ENCODE data around the gene CFAP74. TPM values are rescaled to one million over a fixed set of nuclear protein-coding genes. Genes with fewer than 3 reads are reported as not detected.

Gene CFAP74
- total and polyA plus RNA-seq, 2 of the 4 experiments (the other 2 are of a cell fraction): not detected

- H2BK20ac ChIP-seq (ENCODE audit: low read depth, low read length): no peak overlapping the region
- no peaks in the 10 kb centered on the region for H3K79me1 ChIP-seq (ENCODE audit: low read depth in 1 of 2, low read length in 2 of 2)
- no peak overlapping the region for H4K5ac ChIP-seq (ENCODE audit: low read depth, low read length)
- ATAC-seq (ENCODE audit: low read depth) (no peak), DNase-seq (no peak)
- no peak overlapping the region for H2AK9ac ChIP-seq (replicated peaks; ENCODE audit: low read depth, low read length, poor library complexity)
- intact Hi-C loops (cut with micrococcal nuclease) (no loop called here), dilution Hi-C loops (cut with HindIII; ENCODE audit: low sequenced_read_pairs, unreplicated experiment) (no loop called here), in situ Hi-C loops (cut with MboI; ENCODE audit: low sequenced_read_pairs) (no loop called here)
- H3K4me2 ChIP-seq (ENCODE audit: low read depth, low read length): no peak overlapping the region
- H3K9me3 ChIP-seq (ENCODE audit: control insufficient read depth, insufficient read depth, low read length): no peaks in the 10 kb centered on the region
- no peak overlapping the region for H3K56ac ChIP-seq (ENCODE audit: extremely low read depth, insufficient read depth, low read length)
- no peak for TF ChIP-seq POLR2A (IDR thresholded peaks at IDR 0.05; ENCODE audit: low read depth, low read length)
- no peak for TF ChIP-seq RAD21 (IDR thresholded peaks at IDR 0.05; ENCODE audit: low read length)
- TF ChIP-seq, protein P1, sequence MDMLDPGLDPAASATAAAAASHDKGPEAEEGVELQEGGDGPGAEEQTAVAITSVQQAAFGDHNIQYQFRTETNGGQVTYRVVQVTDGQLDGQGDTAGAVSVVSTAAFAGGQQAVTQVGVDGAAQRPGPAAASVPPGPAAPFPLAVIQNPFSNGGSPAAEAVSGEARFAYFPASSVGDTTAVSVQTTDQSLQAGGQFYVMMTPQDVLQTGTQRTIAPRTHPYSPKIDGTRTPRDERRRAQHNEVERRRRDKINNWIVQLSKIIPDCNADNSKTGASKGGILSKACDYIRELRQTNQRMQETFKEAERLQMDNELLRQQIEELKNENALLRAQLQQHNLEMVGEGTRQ (IDR thresholded peaks at IDR 0.05; ENCODE audit: low read depth, low read length): no peak
- TF ChIP-seq FOS (IDR thresholded peaks at IDR 0.05; ENCODE audit: low read depth, low read length): no peak
- TF ChIP-seq CHD1 (IDR thresholded peaks at IDR 0.05; ENCODE audit: low read depth, low read length): no peak
- TF ChIP-seq CEBPB (IDR thresholded peaks at IDR 0.05; ENCODE audit: low read depth, low read length): no peak
- no peak overlapping the region for H3K18ac ChIP-seq (ENCODE audit: low read depth, low read length)
- no peaks in the 10 kb centered on the region for H3K36me3 ChIP-seq (ENCODE audit: control insufficient read depth, insufficient read depth, low read length)
- H4K91ac ChIP-seq (ENCODE audit: insufficient read depth, low read depth, low read length): no peak overlapping the region
- H2BK5ac ChIP-seq (ENCODE audit: low read depth, low read length, poor library complexity, severe bottlenecking): no peak overlapping the region
- H3K4me3 ChIP-seq (ENCODE audit: insufficient read depth, low read depth, low read length): no peak overlapping the region
- H3K14ac ChIP-seq (replicated peaks; ENCODE audit: low read depth, low read length): no peak overlapping the region
- H2BK120ac ChIP-seq (ENCODE audit: low read depth, low read length): no peak overlapping the region
- no peaks in the 10 kb centered on the region for H3K9me1 ChIP-seq (ENCODE audit: insufficient read depth, low read length)
- H4K8ac ChIP-seq (ENCODE audit: low read depth in 2 of 2, low read length in 2 of 2): no peak overlapping the region
- H3K9ac ChIP-seq (ENCODE audit: low read depth, low read length): no peak overlapping the region
- H3K27ac ChIP-seq (ENCODE audit: insufficient read depth, low read length): no peak overlapping the region
- no peak overlapping the region for H2AK5ac ChIP-seq (ENCODE audit: low read depth, low read length)
- POLR2A ChIA-PET (ENCODE audit: unreplicated experiment): no interaction called here
- WGBS, 2 experiments (ENCODE audit: extremely low coverage in 2 of 2, insufficient read length in 1 of 2): no CpG with 5 or more reads among the region's 11 CpGs
- H3K23ac ChIP-seq (ENCODE audit: low read depth, low read length): no peak overlapping the region
- no peak overlapping the region for H3K4ac ChIP-seq (ENCODE audit: low read depth, low read length)
- H2BK15ac ChIP-seq (ENCODE audit: low read depth, low read length): no peak overlapping the region
- no peak overlapping the region for H2AFZ ChIP-seq (replicated peaks; ENCODE audit: low read length, poor library complexity)
- no peaks in the 10 kb centered on the region for H4K20me1 ChIP-seq (ENCODE audit: insufficient read depth, low read length)
- no TSS peak for BruUV-seq (replicated peaks)
- CTCF ChIA-PET: no interaction called here
- peaks cover 82% of the 10 kb centered on the region for H3K27me3 ChIP-seq (ENCODE audit: control insufficient read depth, insufficient read depth, low read length)
- H3K4me1 ChIP-seq (ENCODE audit: control insufficient read depth, insufficient read depth, low read length): no peaks in the 10 kb centered on the region
These were observed 16.7 kb upstream of the CFAP74 start for GRCh38 chr1:2020310-2020655.
